Activated effector memory CD4-positive, alpha-beta T cell treated with anti-CD3 and anti-CD28 coated beads, Interleukin-2, amount 50 U/mL, for 16 hours (primary cell): Measurements from ENCODE around the gene SP1.
"Not testable (repeated sequence)": the region's sequence is repeated elsewhere in the genome, so short reads cannot be mapped to it uniquely, and the experiment has no call there.

ENCODE experiments used
- DNase-seq: peaks from one replicate; pipeline ENCODE4 v3.0.0-alpha.2; 2020

SP1 gene

GRCh38 chr12:53414756-53415417 lies 34.9 kb downstream of the SP1 start:
- no peak for DNase-seq

DNA sequence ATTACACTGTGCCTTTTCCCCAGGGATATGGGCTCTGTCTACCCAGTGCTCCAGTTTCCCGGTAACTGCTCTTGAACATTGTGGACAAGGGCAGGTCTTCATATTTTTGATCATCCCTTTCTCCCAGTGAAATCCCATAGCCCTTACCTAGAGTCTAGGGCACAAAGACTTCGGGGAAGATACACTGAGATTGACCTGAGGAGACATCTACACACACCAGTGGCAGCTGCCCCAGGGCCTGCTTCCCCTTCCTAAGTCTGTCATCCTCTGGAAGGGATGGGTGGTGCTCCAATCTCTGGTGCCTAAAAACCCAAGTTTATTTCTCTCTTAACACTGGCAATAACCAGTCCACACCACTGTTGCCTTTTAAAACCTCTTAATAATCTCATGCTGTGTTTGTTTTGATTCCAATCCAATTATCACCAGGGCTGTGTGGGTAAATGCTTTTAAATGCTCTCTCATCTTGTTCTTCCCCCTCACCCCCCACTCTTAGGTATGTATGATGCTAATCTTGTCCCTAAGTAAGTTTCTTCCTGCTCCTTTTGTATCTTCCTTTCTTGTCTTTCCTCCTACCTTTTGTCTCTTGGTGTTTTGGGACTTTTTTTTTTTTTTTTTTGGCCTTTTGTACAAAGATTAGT lies 35.9 kb downstream of the SP1 start:
- peak; percentile 25 for DNase-seq

GRCh38 chr12:53417291-53417816 lies 37.4 kb downstream of the SP1 start:
- not testable (repeated sequence) for DNase-seq

- no peak for DNase-seq
These were observed 38.2 kb downstream of the SP1 start for GRCh38 chr12:53418221-53418620.

DNA sequence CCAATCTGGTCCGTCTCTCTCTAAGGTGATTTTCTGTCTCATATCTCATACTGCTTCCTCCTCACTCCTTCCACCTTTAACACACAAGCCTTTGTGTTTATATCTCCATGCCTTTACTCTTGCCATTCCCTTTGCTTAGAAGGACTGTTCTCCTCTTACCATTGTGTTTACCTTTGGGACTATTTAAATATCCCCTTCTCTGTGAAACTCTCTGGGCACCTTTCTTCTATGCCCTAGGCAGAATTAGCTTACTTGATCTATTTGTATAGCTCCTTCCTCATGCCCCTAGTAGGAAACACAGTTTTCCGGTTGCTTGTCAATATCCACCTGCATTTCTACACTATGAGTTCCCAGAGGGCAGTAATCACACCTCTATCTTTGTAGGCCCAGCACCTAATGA lies 39.8 kb downstream of the SP1 start:
- no peak for DNase-seq

GRCh38 chr12:53422247-53422646 lies 42.3 kb downstream of the SP1 start:
- not testable (repeated sequence) for DNase-seq

GRCh38 chr12:53423597-53423996 lies 43.6 kb downstream of the SP1 start, which contains the start of gene AMHR2:
TSS of gene AMHR2 (plus strand) at chr12:53423855. CDS start at chr12:53423935, 80 bp downstream.
- DNase-seq, result peak; percentile 17

GRCh38 chr12:53424626-53425514 lies 44.9 kb downstream of the SP1 start:
- no peak for DNase-seq

DNA sequence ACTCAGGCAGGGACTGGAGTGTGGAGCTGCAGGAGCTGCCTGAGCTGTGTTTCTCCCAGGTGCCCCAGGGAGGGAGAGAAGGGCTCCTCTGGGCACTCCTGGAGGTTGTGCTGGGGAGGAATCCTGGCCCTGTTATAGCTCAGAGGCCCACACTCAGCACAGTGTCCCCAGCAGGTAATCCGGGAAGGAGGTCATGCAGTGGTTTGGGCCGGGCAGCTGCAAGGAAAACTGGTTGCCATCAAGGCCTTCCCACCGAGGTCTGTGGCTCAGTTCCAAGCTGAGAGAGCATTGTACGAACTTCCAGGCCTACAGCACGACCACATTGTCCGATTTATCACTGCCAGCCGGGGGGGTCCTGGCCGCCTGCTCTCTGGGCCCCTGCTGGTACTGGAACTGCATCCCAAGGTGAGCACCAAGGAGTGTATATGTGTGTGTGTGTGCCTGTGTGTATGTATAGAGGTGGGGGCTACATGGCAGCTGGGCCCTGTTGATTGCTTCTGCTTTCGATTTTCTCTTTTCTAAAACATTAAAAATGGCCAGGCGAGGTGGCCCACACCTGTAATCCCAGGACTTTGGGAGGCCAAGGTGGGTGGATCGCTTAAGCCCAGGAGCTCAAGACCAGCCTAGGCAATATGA lies 45.7 kb downstream of the SP1 start:
- DNase-seq, result no peak

DNA sequence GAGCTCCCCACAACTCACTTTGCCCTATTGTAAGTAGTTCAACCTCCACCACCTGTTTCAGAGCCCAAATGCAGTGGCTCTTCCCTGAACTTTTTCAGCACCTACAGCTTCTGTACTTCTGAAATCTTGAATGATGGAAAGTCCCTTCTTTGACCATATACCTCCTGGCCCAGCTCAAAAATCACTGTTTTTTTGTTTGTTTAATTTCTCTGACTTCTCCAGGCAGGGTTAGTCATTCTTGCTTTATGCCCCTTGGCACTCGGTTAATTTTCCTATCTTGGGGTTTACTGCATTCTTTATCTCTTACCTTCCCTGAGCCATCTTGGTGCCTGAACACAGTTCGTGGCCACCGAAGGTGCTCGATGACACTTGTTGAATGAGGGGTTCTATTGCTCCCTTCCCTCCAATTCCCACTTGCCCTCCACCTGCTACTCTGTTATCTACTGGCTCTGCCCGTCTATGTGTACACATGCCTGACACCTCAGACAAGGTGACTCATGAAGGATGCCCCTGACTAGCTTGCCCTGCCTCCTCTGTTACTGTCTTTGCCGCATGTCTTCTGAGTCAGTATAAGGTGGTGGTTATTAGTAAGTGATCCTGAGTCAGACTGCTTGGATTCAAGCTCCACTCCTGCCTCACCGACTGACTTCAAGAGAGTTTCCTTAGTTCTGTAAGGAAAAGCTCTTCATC lies 48.1 kb downstream of the SP1 start:
- peak; percentile 76 for DNase-seq

GRCh38 chr12:53428741-53429140 lies 48.8 kb downstream of the SP1 start:
- DNase-seq, result peak; percentile 55

- no peak for DNase-seq
These were observed 50.1 kb downstream of the SP1 start for GRCh38 chr12:53430116-53430515.

DNA sequence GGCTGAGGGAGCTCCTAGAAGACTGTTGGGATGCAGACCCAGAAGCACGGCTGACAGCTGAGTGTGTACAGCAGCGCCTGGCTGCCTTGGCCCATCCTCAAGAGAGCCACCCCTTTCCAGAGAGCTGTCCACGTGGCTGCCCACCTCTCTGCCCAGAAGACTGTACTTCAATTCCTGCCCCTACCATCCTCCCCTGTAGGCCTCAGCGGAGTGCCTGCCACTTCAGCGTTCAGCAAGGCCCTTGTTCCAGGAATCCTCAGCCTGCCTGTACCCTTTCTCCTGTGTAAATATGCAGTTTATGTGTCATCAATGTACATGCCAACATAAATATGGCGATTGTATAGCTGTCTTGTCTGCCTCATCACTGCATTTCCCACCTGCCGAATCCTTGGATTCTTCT lies 51.2 kb downstream of the SP1 start:
- DNase-seq, result peak; percentile 17

DNA sequence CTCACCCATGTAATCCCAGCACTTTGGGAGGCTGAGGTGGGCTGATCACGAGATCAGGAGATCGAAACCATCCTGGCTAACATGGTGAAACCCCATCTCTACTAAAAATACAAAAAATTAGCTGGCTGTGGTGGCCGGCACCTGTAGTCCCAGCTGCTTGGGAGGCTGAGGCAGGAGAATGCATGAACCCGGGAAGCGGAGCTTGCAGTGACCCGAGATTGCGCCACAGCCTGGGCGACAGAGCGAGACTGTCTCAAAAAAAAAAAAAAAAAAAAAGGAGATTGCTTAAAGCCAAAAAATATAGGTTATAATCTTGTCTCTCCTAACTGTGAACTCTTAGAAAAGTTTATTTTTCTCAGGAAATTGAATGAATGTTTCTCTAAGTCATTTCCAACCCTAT lies 55.4 kb downstream of the SP1 start:
- peak; percentile 42 for DNase-seq

- DNase-seq, result peak; percentile 9
These were observed 59.6 kb downstream of the SP1 start for GRCh38 chr12:53439582-53439981.

- peak; percentile 99 for DNase-seq
These were observed 61.3 kb downstream of the SP1 start, which contains the start of gene PRR13 for GRCh38 chr12:53441040-53441833. TSS of gene PRR13 (plus strand) at chr12:53441734. CDS start at chr12:53442715, 981 bp downstream.

DNA sequence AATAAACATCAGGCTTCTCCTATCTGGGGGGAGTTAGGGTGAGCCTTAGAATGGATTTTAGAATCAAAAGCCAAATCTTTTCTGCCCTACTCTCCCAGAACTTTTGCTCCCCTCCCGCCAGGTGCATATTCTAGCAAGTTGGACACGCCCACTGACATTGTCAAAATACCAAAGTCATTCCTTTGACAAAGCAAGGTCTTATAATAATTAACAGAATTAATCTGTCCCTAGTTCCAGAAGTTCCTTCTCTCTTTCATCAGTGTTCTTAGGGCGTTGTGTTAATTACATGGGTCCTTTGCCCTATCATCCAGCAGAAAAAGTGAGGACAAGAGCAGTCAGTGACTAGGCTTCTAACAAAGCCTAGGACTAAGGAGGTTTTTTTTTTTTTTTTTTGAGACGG lies 64.0 kb downstream of the SP1 start:
- peak; percentile 57 for DNase-seq

DNA sequence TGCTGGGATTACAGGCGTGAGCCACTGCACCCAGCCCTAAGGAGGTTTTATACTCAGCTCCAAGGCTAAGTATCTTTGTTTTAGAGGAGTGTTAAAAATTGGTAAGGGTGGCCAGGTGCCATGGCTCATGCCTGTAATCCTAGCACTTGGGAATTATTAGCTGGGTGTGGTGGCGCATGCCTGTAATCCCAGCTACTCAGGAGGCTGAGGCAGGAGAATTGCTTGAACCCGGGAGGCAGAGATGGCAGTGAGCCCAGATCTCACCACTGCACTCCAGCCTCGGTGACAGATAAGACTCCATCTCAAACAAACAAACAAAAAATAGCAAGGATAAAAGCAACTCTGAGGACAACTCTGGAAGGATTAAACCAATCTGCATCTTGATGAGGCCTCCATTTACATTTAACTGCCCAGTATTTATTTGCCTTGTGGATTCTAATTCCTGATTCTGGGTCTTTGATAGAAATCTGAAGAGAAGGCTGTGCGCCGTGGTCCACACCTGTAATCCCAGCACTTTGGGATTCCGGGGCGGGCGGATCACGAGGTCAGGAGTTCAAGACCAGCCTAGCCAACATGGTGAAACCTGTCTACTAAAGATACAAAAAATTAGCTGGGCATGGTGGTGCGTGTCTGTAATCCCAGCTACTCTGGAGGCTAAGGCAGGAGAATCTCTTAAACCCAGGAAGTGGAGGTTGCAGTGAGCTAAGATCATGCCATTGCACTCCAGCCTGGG lies 64.8 kb downstream of the SP1 start:
- DNase-seq, result peak; percentile 47

- no peak for DNase-seq
These were observed 71.0 kb downstream of the SP1 start for GRCh38 chr12:53450936-53451335.

GRCh38 chr12:53451661-53452158 lies 71.7 kb downstream of the SP1 start, which contains the start of gene PCBP2:
TSS of gene PCBP2 (plus strand) at chr12:53452102. CDS start at chr12:53454801, 2,699 bp downstream.
- DNase-seq, result peak; percentile 99
